ENCODE results near the gene ZSCAN21.

ZSCAN21 gene

GRCh38 chr7:100077205-100077604, 27.6 kb downstream of the ZSCAN21 start:
- no peak overlapping the region for H3K27ac ChIP-seq
- TF ChIP-seq CTCF (conservative IDR thresholded peaks at IDR 0.05): no peak
- no peak for TF ChIP-seq ZFX (IDR thresholded peaks at IDR 0.05)

- TF ChIP-seq ZFX (IDR thresholded peaks at IDR 0.05) (no peak), CTCF (conservative IDR thresholded peaks at IDR 0.05) (no peak)
- no peak overlapping the region for H3K27ac ChIP-seq
Measured at GRCh38 chr7:100079024-100079560, 29.5 kb downstream of the ZSCAN21 start.

- TF ChIP-seq CTCF (conservative IDR thresholded peaks at IDR 0.05) (no peak), ZFX (IDR thresholded peaks at IDR 0.05) (no peak; the same call in 1 of the 2 replicates)
- H3K27ac ChIP-seq: peak overlapping the region; percentile 92
Measured at GRCh38 chr7:100080907-100081534, 31.4 kb downstream of the ZSCAN21 start.

- peak within 1 kb of the TSS; percentile 92 for H3K27ac ChIP-seq
- TF ChIP-seq CTCF (conservative IDR thresholded peaks at IDR 0.05) (peak; percentile 100), ZFX (IDR thresholded peaks at IDR 0.05) (peak; percentile 95; the same call in 1 of the 2 replicates)
Measured at GRCh38 chr7:100081535-100082102, 32.0 kb downstream of the ZSCAN21 start, which contains the start of gene ZNF3. Gene ZNF3 (minus strand): TSS chr7:100081723. CDS start chr7:100077357, 4,366 bp downstream.

GRCh38 chr7:100082978-100083377, 33.4 kb downstream of the ZSCAN21 start:
- TF ChIP-seq CTCF (conservative IDR thresholded peaks at IDR 0.05): no peak
- TF ChIP-seq ZFX (IDR thresholded peaks at IDR 0.05): no peak
- no peak overlapping the region; the same call in 1 of the 2 replicates for H3K27ac ChIP-seq

GRCh38 chr7:100085515-100085914, 35.9 kb downstream of the ZSCAN21 start:
- H3K27ac ChIP-seq: no peak overlapping the region
- TF ChIP-seq ZFX (IDR thresholded peaks at IDR 0.05): no peak
- TF ChIP-seq CTCF (conservative IDR thresholded peaks at IDR 0.05): no peak

- TF ChIP-seq CTCF (conservative IDR thresholded peaks at IDR 0.05) (no peak), ZFX (IDR thresholded peaks at IDR 0.05) (no peak)
- H3K27ac ChIP-seq: no peak overlapping the region
Measured at GRCh38 chr7:100087055-100087750, 37.6 kb downstream of the ZSCAN21 start.
